Loucy (cell line): ENCODE data around the gene IRF7.

Experiments
- H2AFZ ChIP-seq: fragments of 200-600 bp; sonication (generic); 2 replicates; pipeline ENCODE4 v1.6.0; 2016; ENCODE audit warnings: antibody characterized with exemption, mild to moderate bottlenecking, low read length, moderate library complexity
- H3F3A ChIP-seq: fragments of 200-600 bp; 2 replicates; pipeline ENCODE4 v1.6.0; 2016; ENCODE audit warnings: antibody characterized with exemption, low read depth, mild to moderate bottlenecking
- H3K27me3 ChIP-seq: fragments of 200-600 bp; sonication (generic); 2 replicates; pipeline ENCODE4 v1.6.1; 2014; ENCODE audit warnings: low read length, mild to moderate bottlenecking; ENCODE audit not compliant: insufficient read depth, poor library complexity, severe bottlenecking
- H3K36me3 ChIP-seq: fragments of 200-600 bp; sonication (generic); 2 replicates; pipeline ENCODE4 v1.6.1; 2016; ENCODE audit warnings: low read length; ENCODE audit not compliant: insufficient read depth
- H3K4me1 ChIP-seq: fragments of 200-600 bp; sonication (generic); 2 replicates; pipeline ENCODE4 v1.5.1; 2014; ENCODE audit warnings: low read length, mild to moderate bottlenecking; ENCODE audit not compliant: insufficient read depth, poor library complexity, severe bottlenecking
- H3K4me2 ChIP-seq: fragments of 200-600 bp; sonication (generic); 2 replicates; pipeline ENCODE4 v1.6.0; 2014; ENCODE audit warnings: antibody characterized with exemption, low read length, low read depth, mild to moderate bottlenecking; ENCODE audit not compliant: poor library complexity, severe bottlenecking
- H3K4me3 ChIP-seq: fragments of 200-600 bp; sonication (generic); 2 replicates; pipeline ENCODE4 v1.5.1; 2014; ENCODE audit warnings: low read length, mild to moderate bottlenecking, mixed read lengths; ENCODE audit not compliant: poor library complexity, severe bottlenecking
- H3K79me2 ChIP-seq: fragments of 200-600 bp; sonication (generic); 2 replicates; pipeline ENCODE4 v1.6.1; 2014; ENCODE audit warnings: low read length; ENCODE audit not compliant: insufficient read depth
- H3K9ac ChIP-seq: fragments of 200-600 bp; sonication (generic); 2 replicates; pipeline ENCODE4 v1.6.0; 2014; ENCODE audit warnings: mild to moderate bottlenecking, low read depth, low read length, moderate library complexity; ENCODE audit not compliant: poor library complexity, severe bottlenecking
- H3K9me2 ChIP-seq: fragments of 200-600 bp; sonication (generic); replicated peaks from 2 replicates; pipeline ENCODE4 v1.6.1; 2016; ENCODE audit warnings: low read depth, low read length, mixed read lengths
- H3K9me3 ChIP-seq: fragments of 200-600 bp; sonication (generic); 2 replicates; pipeline ENCODE4 v1.6.1; 2014; ENCODE audit warnings: mild to moderate bottlenecking, antibody characterized with exemption, low read length, low read depth; ENCODE audit not compliant: insufficient read depth
- H4K20me1 ChIP-seq: fragments of 200-600 bp; sonication (generic); 2 replicates; pipeline ENCODE4 v1.6.0; 2014; ENCODE audit warnings: antibody characterized with exemption, low read length, mild to moderate bottlenecking; ENCODE audit not compliant: insufficient read depth, poor library complexity, severe bottlenecking
- EZH2phosphoT487 ChIP-seq: fragments of 200-600 bp; IDR thresholded peaks from 2 replicates; pipeline ENCODE4 v1.6.1; 2018; ENCODE audit warnings: antibody characterized with exemption, mild to moderate bottlenecking, moderate library complexity, borderline replicate concordance
- TF ChIP-seq, protein P1 (sequence below): fragments of 200-600 bp; sonication (generic); conservative IDR thresholded peaks from 2 replicates; pipeline ENCODE4 v1.5.1; 2014; ENCODE audit warnings: mild to moderate bottlenecking, antibody characterized with exemption, low read length

The IRF7 gene

DNA sequence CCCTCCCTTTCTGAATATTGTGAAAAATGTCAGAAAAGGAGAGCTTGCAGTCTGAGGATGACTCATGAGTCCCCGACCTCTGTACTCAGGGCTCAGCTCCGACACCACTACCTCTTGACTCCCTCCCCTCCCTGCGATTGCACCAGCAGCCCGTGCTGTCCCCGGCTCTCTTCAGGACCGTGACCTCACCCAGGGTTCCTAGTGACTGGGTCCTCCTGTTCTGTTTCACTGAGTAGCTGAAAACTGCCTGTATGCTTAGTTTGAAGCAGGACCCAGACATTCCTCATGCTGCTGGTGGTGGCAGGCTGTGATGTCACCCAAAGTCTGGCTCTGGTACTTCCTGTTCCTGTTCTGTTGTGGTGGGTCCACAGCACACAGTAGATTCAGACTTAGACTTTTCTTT, 27.8 kb downstream of the IRF7 start:
- Histone ChIP-seq H3K79me2 (peaks cover 43% of the 10 kb centered on the region; the same call in 1 of the 2 replicates), H3K4me1 (no peaks in the 10 kb centered on the region), H3K4me2 (no peak overlapping the region), H2AFZ (no peak overlapping the region), H3K9me3 (no peaks in the 10 kb centered on the region), H3K9me2 (no peaks in the 10 kb centered on the region), H3K36me3 (peaks cover 88% of the 10 kb centered on the region; the same call in 1 of the 2 replicates), H4K20me1 (peaks cover 26% of the 10 kb centered on the region), H3K4me3 (no peak overlapping the region), H3K9ac (no peak overlapping the region), H3F3A (no peaks in the 10 kb centered on the region), H3K27me3 (no peaks in the 10 kb centered on the region)
- no peak for TF ChIP-seq EZH2phosphoT487
- TF ChIP-seq, protein P1, sequence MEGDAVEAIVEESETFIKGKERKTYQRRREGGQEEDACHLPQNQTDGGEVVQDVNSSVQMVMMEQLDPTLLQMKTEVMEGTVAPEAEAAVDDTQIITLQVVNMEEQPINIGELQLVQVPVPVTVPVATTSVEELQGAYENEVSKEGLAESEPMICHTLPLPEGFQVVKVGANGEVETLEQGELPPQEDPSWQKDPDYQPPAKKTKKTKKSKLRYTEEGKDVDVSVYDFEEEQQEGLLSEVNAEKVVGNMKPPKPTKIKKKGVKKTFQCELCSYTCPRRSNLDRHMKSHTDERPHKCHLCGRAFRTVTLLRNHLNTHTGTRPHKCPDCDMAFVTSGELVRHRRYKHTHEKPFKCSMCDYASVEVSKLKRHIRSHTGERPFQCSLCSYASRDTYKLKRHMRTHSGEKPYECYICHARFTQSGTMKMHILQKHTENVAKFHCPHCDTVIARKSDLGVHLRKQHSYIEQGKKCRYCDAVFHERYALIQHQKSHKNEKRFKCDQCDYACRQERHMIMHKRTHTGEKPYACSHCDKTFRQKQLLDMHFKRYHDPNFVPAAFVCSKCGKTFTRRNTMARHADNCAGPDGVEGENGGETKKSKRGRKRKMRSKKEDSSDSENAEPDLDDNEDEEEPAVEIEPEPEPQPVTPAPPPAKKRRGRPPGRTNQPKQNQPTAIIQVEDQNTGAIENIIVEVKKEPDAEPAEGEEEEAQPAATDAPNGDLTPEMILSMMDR: no peak

DNA sequence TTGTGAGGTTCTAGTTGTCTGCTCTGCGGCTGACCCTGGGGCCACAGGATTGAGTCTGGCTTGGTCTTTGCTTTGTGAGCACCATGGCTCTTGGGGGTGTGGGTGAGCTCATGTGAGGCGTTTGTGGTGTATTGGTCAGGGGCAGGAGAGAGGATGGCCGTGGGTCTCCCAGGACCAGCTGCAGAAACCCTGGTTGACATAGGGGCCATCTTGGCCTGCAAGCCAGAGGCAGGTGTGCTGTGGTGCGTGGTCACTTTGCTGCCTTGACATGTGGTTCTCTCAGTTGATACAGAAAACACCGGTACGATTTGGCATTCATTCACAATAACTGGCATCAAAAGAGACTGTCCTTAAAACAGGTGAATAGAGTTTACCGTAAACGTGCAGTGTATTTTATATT, 28.2 kb downstream of the IRF7 start:
- Histone ChIP-seq H3K27me3 (no peaks in the 10 kb centered on the region), H3K9me2 (no peaks in the 10 kb centered on the region), H3K4me1 (no peaks in the 10 kb centered on the region), H3K9me3 (no peaks in the 10 kb centered on the region), H3F3A (no peaks in the 10 kb centered on the region), H4K20me1 (peaks cover 26% of the 10 kb centered on the region), H3K4me3 (no peak overlapping the region), H3K4me2 (no peak overlapping the region), H3K36me3 (peaks cover 84% of the 10 kb centered on the region; the same call in 1 of the 2 replicates), H3K79me2 (peaks cover 45% of the 10 kb centered on the region; the same call in 1 of the 2 replicates), H3K9ac (no peak overlapping the region), H2AFZ (no peak overlapping the region)
- TF ChIP-seq, protein P1: no peak
- no peak for TF ChIP-seq EZH2phosphoT487

DNA sequence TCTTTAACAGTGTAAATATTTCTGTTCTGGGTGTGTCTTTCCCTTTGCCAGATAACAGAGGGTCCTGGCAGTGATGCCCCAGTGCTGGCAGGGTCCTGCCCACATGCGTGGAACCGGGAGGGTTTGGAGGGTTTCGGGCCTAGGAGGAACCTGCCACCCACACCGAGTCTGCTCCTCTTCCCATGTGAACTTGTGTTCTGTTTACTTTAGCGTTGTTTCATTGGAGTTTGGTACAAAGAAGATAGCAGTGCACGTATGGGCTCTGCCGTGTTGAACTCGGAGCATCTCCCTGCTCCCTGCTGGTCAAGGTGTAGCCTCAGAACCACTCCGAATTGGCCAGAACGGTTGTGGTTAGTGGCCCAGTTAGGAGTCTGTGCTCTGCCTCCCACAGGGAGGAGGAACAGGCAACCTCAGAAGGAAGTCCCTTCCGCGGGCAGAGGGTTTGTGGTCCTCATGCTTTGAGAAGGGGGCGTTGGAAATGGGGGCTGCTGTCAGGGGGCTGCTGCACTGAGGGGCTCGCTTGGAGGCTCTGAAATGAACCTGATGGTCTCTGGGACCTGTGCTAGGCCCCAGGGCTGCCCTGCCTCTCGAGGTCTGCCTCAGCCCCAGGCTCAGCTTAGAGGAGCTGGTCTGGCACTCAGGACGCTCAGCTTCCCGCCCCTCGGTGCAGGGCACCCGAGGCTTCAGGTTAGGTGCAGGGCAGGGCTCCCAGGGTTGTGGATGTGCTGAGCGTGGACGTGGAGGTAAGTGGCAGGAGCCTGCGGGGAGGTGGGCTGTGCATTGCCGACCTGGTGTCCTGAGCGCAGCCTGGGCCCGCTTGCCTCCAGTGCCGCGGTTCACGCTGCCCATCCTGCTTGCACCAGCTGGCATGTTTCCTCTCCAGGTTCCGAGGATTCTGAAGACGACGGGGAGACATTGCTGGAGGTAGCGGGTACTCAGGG, 29.1 kb downstream of the IRF7 start:
- Histone ChIP-seq H3K36me3 (peaks cover 86% of the 10 kb centered on the region; the same call in 1 of the 2 replicates), H3K4me1 (no peaks in the 10 kb centered on the region), H3K79me2 (peaks cover 54% of the 10 kb centered on the region), H4K20me1 (peaks cover 34% of the 10 kb centered on the region), H3F3A (no peaks in the 10 kb centered on the region), H2AFZ (no peak overlapping the region), H3K9me2 (no peaks in the 10 kb centered on the region), H3K4me2 (no peak overlapping the region), H3K4me3 (no peak overlapping the region), H3K9ac (no peak overlapping the region), H3K27me3 (no peaks in the 10 kb centered on the region), H3K9me3 (no peaks in the 10 kb centered on the region)
- no peak for TF ChIP-seq EZH2phosphoT487
- TF ChIP-seq, protein P1: no peak
